Heart left ventricle (tissue), 16 donors: Measurements from ENCODE around the gene NPAS2. TPM values are rescaled to one million over a fixed set of nuclear protein-coding genes. Genes with fewer than 3 reads are reported as not detected.

Experiments
- ATAC-seq, 4 donors: fragments of 200-7000 bp; cut with Tn5 transposase; one replicate each; pipeline ENCODE4 v1.9.1; 2020 to 2022; ENCODE audit warnings: moderate library complexity in 4 of 4, mild to moderate bottlenecking in 3 of 4, moderate number of reproducible peaks in 1 of 4
- DNase-seq, 5 donors: peaks; one replicate each; pipeline ENCODE4 v3.0.0-alpha.2; 2020
- H3K27ac ChIP-seq, 12 donors: fragments of 200-600 bp; sonication (generic) in 4 of 12; one replicate each; pipeline versions ENCODE4 v1.5.0 to v1.8.0; 2016 to 2022; ENCODE audit warnings: mild to moderate bottlenecking in 2 of 12
- H3K27me3 ChIP-seq, 9 donors: fragments of 200-600 bp; sonication (generic) in 2 of 9; one replicate each; pipeline versions ENCODE4 v1.5.1 to v1.8.0; 2016 to 2022; ENCODE audit warnings: mild to moderate bottlenecking in 3 of 9
- H3K36me3 ChIP-seq, 9 donors: fragments of 200-600 bp; sonication (generic) in 2 of 9; one replicate each; pipeline versions ENCODE4 v1.5.0 to v1.8.0; 2018 to 2022; ENCODE audit warnings: mild to moderate bottlenecking in 2 of 9
- H3K4me1 ChIP-seq, 12 donors: fragments of 200-600 bp; sonication (generic) in 4 of 12; one replicate each; pipeline versions ENCODE4 v1.5.0 to v1.8.0; 2016 to 2022; ENCODE audit warnings: mild to moderate bottlenecking in 3 of 12
- H3K4me3 ChIP-seq, 12 donors: fragments of 200-600 bp; sonication (generic) in 4 of 12; one replicate each; pipeline versions ENCODE4 v1.5.0 to v1.8.0; 2017 to 2022; ENCODE audit warnings: mild to moderate bottlenecking in 9 of 12, moderate library complexity in 4 of 12
- H3K9me3 ChIP-seq, 12 donors: fragments of 200-600 bp; sonication (generic) in 4 of 12; one replicate each; pipeline versions ENCODE4 v1.5.0 to v1.8.0; 2016 to 2022; ENCODE audit warnings: mild to moderate bottlenecking in 1 of 12
- CTCF ChIP-seq, 12 donors: fragments of 200-600 bp; sonication (generic) in 4 of 12; IDR thresholded peaks; one replicate each; pipeline versions ENCODE4 v1.5.0 to v1.8.0; 2018 to 2022; ENCODE audit warnings: antibody characterized with exemption in 12 of 12, mild to moderate bottlenecking in 5 of 12
- POLR2A ChIP-seq, 2 donors: fragments of 450-650 bp; IDR thresholded peaks; one replicate each; pipeline ENCODE4 v1.6.1; 2017; ENCODE audit warnings: antibody characterized with exemption in 2 of 2, mild to moderate bottlenecking in 2 of 2, moderate library complexity in 2 of 2
- WGBS, 4 donors: extraction: QIAGEN DNeasy Blood & Tissue Kit in 2 of 4; methylation state at CpG; one replicate each; pipeline versions ENCODE4 v1.1.5 to v1.1.7; 2013 to 2018; 5-methylcytosine and 5-hydroxymethylcytosine counted together
- intact Hi-C, 10 donors: fragments of 100-400 bp; cut with DNase I; formaldehyde crosslinking; loops; one replicate each; pipeline versions ENCODE4 v1.11.1 to v1.14.2; 2022
- polyA plus RNA-seq, 2 donors: library from polyadenylated mRNA; stranded (reverse); fragments of 200-250 nt; gene quantifications; one replicate each; pipeline ENCODE4 v1.2.3, GENCODE V29; 2013
- total RNA-seq, 9 donors: library from RNA; depleted of rRNA in 2 of 9; stranded (reverse); fragments of >200 nt in 2 of 9; fragmentation: NEBNext Ultra II Directional in 3 of 9; extraction: Animal tissue kit (Norgen Biotek cat#: 25700) in 3 of 9; gene quantifications; one replicate each; pipeline versions ENCODE4 v1.1.0 to v1.2.4, GENCODE V29; 2016 to 2023
- donor health status: ischemic (EF 13 %, LVEDD 7.1; RV severe dilation, severe dysfunction).
- donor health status: healthy with polysubstance abuse.
- donor health status: DM: no; HTN: yes; CAD: no.
- donor health status: DM: no; HTN: no; CAD: no.
- donor health status: ischemic (EF 25% LVEDD 6.9; RV normal size, moderate dysfunction).
- donor health status: ischemic (EF 25% LVEDD 5.7; RV mildly dilated, moderate dysfunction).
- donor health status: healthy.
- donor health status: DM: yes; HTN: yes; CAD: no.
- donor health status: ischemic (EF 35%, LVEDD 5.7; RV mildly dilated, moderate dysfunction).
- donor health status: nonischemic (EF 11% LVEDD 7.7; RV severe dilation, severe dysfunction).
- donor health status: DM: yes; HTN: yes; CAD: no.
- donor health status: PGD.
- donor health status: ischemic (EF 29% LVEDD 5.4; RV normal size, mild dysfunction).
- donor health status: nonischemic (EF 23%, LVEDD 6.1; RV moderate dilation, normal function).

Gene NPAS2
- total and polyA plus RNA-seq, 11 donors: 28.2 to 144 (median 43.3) TPM

DNA sequence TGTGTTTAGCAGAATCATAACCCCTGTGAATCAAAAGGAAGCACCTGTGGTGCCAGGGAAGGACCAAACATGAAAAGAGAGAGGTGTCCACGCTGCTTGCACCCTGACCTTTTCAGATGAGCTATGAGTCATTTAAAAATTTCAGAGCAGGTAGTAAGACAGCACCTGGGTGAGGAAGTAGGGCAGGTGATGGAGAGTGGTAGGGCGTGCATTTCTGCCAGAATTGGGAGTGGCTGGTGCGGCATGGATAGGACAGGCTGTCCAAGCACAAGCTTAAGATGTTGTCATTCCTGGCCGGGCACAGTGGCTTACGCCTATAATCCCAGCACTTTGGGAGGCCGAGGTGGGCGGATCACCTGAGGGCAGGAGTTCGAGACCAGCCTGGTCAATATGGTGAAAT, 36.8 kb downstream of the NPAS2 start:
- DNase-seq: no peak
- intact Hi-C loops: no loop called here
- WGBS, 4 donors: 87 to 95% (median 90%) methylated on average over 7 to 8 of the region's 8 CpGs

GRCh38 chr2:100857341-100857740, 37.4 kb downstream of the NPAS2 start:
- Histone ChIP-seq H3K9me3 (no peaks in the 10 kb centered on the region), H3K27ac (peak overlapping the region in 2 of 12 donors; percentile 11 to 14), H3K4me1 (peaks cover 0 to 64% (median 19%) of the 10 kb centered on the region in 12 donors), H3K4me3 (no peak overlapping the region), H3K27me3 (no peaks in the 10 kb centered on the region), H3K36me3 (no peaks in the 10 kb centered on the region)
- ATAC-seq (peak in 3 of 4 donors; percentile 36 to 75 (median 60)), DNase-seq (peak in 2 of 5 donors; percentile 40 to 48)
- 48 to 63% (median 59%) methylated on average over 6 of the region's 6 CpGs for WGBS, 4 donors
- intact Hi-C loops: no loop called here
- TF ChIP-seq CTCF (IDR thresholded peaks at IDR 0.05) (no peak), POLR2A (IDR thresholded peaks at IDR 0.05) (no peak)

More for the DNA sequence above, 36.8 kb downstream of the NPAS2 start:
- peaks cover 0 to 58% (median 18%) of the 10 kb centered on the region in 12 donors for H3K4me1 ChIP-seq
- no peaks in the 10 kb centered on the region for H3K36me3 ChIP-seq
- H3K27ac ChIP-seq: no peak overlapping the region
- no peaks in the 10 kb centered on the region for H3K9me3 ChIP-seq
- no peaks in the 10 kb centered on the region for H3K27me3 ChIP-seq
- ATAC-seq: no peak
- no peak for TF ChIP-seq POLR2A (IDR thresholded peaks at IDR 0.05)
- TF ChIP-seq CTCF (IDR thresholded peaks at IDR 0.05): no peak
- H3K4me3 ChIP-seq: no peak overlapping the region

DNA sequence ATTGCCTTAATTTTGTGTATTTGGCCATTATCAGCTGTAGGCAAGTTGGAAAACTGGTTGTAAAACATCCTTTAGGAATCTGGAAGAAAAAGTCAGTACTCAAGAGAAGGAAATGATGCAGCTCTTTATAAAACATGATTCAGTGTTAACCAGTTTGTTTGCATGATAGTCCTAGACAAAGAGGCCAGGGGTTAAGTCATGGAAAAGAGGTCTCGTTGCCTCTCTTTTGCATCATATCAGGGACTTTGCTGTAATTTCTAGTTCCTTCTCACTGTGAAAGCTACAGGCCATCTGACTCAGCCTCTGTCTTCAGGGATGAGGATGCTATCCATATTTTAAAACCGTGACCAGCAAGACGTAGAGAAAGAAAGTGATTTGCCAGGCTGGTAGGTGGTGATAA, 38.0 kb downstream of the NPAS2 start:
- intact Hi-C loops: no loop called here
- WGBS, 4 donors: 78 to 85% (median 82%) methylated on average over 3 of the region's 3 CpGs
- TF ChIP-seq POLR2A (IDR thresholded peaks at IDR 0.05) (no peak), CTCF (IDR thresholded peaks at IDR 0.05) (no peak)
- H3K4me3 ChIP-seq: no peak overlapping the region
- DNase-seq (no peak), ATAC-seq (no peak)
- H3K27me3 ChIP-seq: no peaks in the 10 kb centered on the region
- no peaks in the 10 kb centered on the region for H3K9me3 ChIP-seq
- peak overlapping the region in 2 of 12 donors; percentile 11 to 14 for H3K27ac ChIP-seq
- H3K36me3 ChIP-seq: no peaks in the 10 kb centered on the region
- peaks cover 0 to 64% (median 19%) of the 10 kb centered on the region in 12 donors for H3K4me1 ChIP-seq

- intact Hi-C loops: no loop called here
- peaks cover 0 to 51% (median 13%) of the 10 kb centered on the region in 12 donors for H3K4me1 ChIP-seq
Measured at GRCh38 chr2:100859902-100860301, 40.0 kb downstream of the NPAS2 start.

More at GRCh38 chr2:100859902-100860301, 40.0 kb downstream of the NPAS2 start:
- 93 to 100% (median 94%) methylated on average over 2 of the region's 2 CpGs for WGBS, 4 donors
- Histone ChIP-seq H3K27ac (no peak overlapping the region), H3K4me3 (no peak overlapping the region), H3K36me3 (no peaks in the 10 kb centered on the region), H3K9me3 (no peaks in the 10 kb centered on the region), H3K27me3 (no peaks in the 10 kb centered on the region)
- TF ChIP-seq CTCF (IDR thresholded peaks at IDR 0.05) (no peak), POLR2A (IDR thresholded peaks at IDR 0.05) (no peak)
- ATAC-seq (no peak), DNase-seq (no peak)
